HepG2 (cell line): ENCODE data around the gene MEAF6. TPM values are rescaled to one million over a fixed set of nuclear protein-coding genes. Genes with fewer than 3 reads are reported as not detected.

Source experiments
- ATAD3A ChIP-seq: sonication (generic); formaldehyde crosslinking; IDR thresholded peaks from 2 replicates; pipeline ENCODE4 v1.4.0; 2020; ENCODE audit warnings: missing genetic modification reagents
- ATF7-NPFF ChIP-seq: sonication (generic); formaldehyde crosslinking; IDR thresholded peaks from 2 replicates; pipeline ENCODE4 v1.8.1; 2023; ENCODE audit warnings: mild to moderate bottlenecking, low read depth, missing genetic modification reagents, moderate library complexity
- CENPX ChIP-seq: sonication (generic); formaldehyde crosslinking; IDR thresholded peaks from 2 replicates; pipeline ENCODE4 v1.9.0; 2021; ENCODE audit warnings: mild to moderate bottlenecking, missing genetic modification reagents, moderate library complexity
- HOXA3 ChIP-seq: sonication (generic); formaldehyde crosslinking; IDR thresholded peaks from 2 replicates; pipeline ENCODE4 v1.5.0; 2020; ENCODE audit warnings: missing genetic modification reagents
- IKZF1 ChIP-seq: fragments of 450-650 bp; IDR thresholded peaks from 2 replicates; pipeline ENCODE4 v1.7.1; 2016
- ISX ChIP-seq: sonication (generic); formaldehyde crosslinking; conservative IDR thresholded peaks from 2 replicates; pipeline ENCODE4 v1.5.0; 2020; ENCODE audit warnings: missing genetic modification reagents
- KLF13 ChIP-seq: sonication (generic); formaldehyde crosslinking; IDR thresholded peaks from 2 replicates; pipeline ENCODE4 v1.4.0; 2020; ENCODE audit warnings: mild to moderate bottlenecking, missing genetic modification reagents
- KLF15 ChIP-seq: sonication (generic); formaldehyde crosslinking; IDR thresholded peaks from 2 replicates; pipeline ENCODE4 v1.8.1; 2023; ENCODE audit warnings: borderline replicate concordance, mild to moderate bottlenecking, inconsistent platforms, missing genetic modification reagents, mixed read lengths
- SMARCE1 ChIP-seq: fragments of 450-650 bp; IDR thresholded peaks from 2 replicates; pipeline ENCODE4 v1.6.1; 2017; ENCODE audit warnings: borderline replicate concordance
- TCF12 ChIP-seq, 2 experiments: fragments of 450-650 bp in 1 of 2; sonication (generic) in 1 of 2; formaldehyde crosslinking in 1 of 2; IDR thresholded peaks; 2 replicates each; pipeline versions ENCODE4 v1.6.1 to v1.8.0; 2017 to 2022; ENCODE audit warnings: antibody characterized with exemption in 1 of 2, mild to moderate bottlenecking in 1 of 2, missing genetic modification reagents in 1 of 2, moderate library complexity in 1 of 2
- ZMYM4 ChIP-seq: sonication (generic); formaldehyde crosslinking; IDR thresholded peaks from 2 replicates; pipeline ENCODE4 v1.8.1; 2023; ENCODE audit warnings: mild to moderate bottlenecking, missing genetic modification reagents
- ZNF235 ChIP-seq: sonication (generic); formaldehyde crosslinking; IDR thresholded peaks from 2 replicates; pipeline ENCODE4 v1.8.1; 2023; ENCODE audit warnings: mild to moderate bottlenecking, missing genetic modification reagents, borderline replicate concordance
- ZNF292 ChIP-seq: sonication (generic); formaldehyde crosslinking; IDR thresholded peaks from 2 replicates; pipeline ENCODE4 v1.8.1; 2022; ENCODE audit warnings: mild to moderate bottlenecking, low read depth, missing genetic modification reagents, borderline replicate concordance
- ZNF616 ChIP-seq: sonication (generic); formaldehyde crosslinking; IDR thresholded peaks from 2 replicates; pipeline ENCODE4 v1.5.0; 2020; ENCODE audit warnings: low read depth, mild to moderate bottlenecking, missing genetic modification reagents
- polyA plus RNA-seq, 8 experiments: library from polyadenylated mRNA; depleted of rRNA in 3 of 8; stranded (reverse) in 7 of 8; unstranded in 1 of 8; fragments of >200 nt; fragmentation: Illumina TruSeq in 4 of 8; extraction: Trizol in 4 of 8; gene quantifications; 2 replicates each; pipeline versions ENCODE4 v1.2.1 to v1.2.3, GENCODE V29; 2011 to 2016; ENCODE audit warnings: low read depth in 4 of 8, missing spikeins in 1 of 8, mixed read lengths in 1 of 8; ENCODE audit not compliant: insufficient read depth in 1 of 8
- total RNA-seq, 5 experiments: library from RNA; depleted of rRNA; stranded (reverse); fragments of >200 nt; fragmentation: Illumina TruSeq; extraction: Trizol; gene quantifications; 2 replicates each; pipeline ENCODE4 v1.2.3, GENCODE V29; 2016; ENCODE audit warnings: low read depth in 1 of 5
- TF ChIP-seq, protein P1 (sequence below): sonication (generic); formaldehyde crosslinking; conservative IDR thresholded peaks from 2 replicates; pipeline ENCODE4 v1.8.1; 2023; ENCODE audit warnings: missing genetic modification reagents
- TF ChIP-seq, protein P2 (sequence below): sonication (generic); formaldehyde crosslinking; IDR thresholded peaks from 2 replicates; pipeline ENCODE4 v1.9.0; 2021; ENCODE audit warnings: missing genetic modification reagents, mild to moderate bottlenecking, borderline replicate concordance
- TF ChIP-seq, protein P3 (sequence below): sonication (generic); formaldehyde crosslinking; conservative IDR thresholded peaks from 2 replicates; pipeline ENCODE4 v1.8.0; 2022; ENCODE audit warnings: mild to moderate bottlenecking, moderate library complexity, missing genetic modification reagents
- TF ChIP-seq, protein P4 (sequence below): sonication (generic); formaldehyde crosslinking; IDR thresholded peaks from 2 replicates; pipeline ENCODE4 v1.4.0; 2020; ENCODE audit warnings: missing genetic modification reagents
- TF ChIP-seq, protein P5 (sequence below): sonication (generic); formaldehyde crosslinking; IDR thresholded peaks from 2 replicates; pipeline ENCODE4 v1.5.1; 2020; ENCODE audit warnings: missing genetic modification reagents, mild to moderate bottlenecking, borderline replicate concordance

The MEAF6 gene
- total and polyA plus RNA-seq, 2 of the 13 experiments (the other 11 are each of a cell fraction or from before 2014, with no cell fraction given) = 29.5 to 45.6 TPM

DNA sequence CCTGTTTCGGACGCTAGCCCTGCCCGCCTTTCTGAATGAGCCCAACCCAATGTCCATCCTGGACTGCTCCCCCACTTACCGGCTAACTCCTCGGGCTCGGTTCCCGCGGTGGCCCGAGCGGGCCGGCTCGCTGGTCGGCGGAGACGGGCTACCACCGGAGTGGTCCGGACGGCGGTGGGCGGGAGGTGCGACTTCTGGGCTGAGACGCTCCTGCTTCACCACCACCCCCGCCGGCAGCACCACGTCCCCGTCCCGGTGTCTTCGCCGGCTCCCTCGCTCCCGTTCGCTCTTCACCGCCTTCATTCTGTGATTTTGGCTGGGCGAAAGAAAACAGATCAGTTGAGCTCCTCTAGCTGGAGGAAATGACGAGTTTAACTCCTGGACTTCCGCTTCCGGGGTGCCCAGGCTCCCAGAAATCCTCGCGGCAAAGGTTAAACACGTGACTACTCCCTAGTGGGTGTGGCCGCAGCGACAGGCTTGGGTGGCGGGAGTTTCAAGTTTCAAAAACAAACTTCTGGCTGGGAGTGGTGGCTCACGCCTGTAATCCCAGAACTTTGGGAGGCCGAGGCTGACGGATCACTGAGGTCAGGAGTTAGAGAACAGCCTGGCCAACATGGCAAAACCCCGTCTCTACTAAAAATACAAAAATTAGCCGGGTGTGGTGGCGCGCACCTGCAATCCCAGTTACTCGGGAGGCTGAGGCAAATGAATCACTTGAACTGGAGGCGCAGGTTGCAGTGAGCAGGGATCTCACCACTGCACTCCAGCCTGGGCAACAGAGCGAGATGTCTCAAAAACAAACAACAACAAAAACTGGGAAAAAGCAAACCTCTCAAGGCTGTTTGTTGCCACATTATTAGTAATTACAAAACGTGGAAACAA lies 39.6 kb upstream of the MEAF6 start, which contains the start of gene SNIP1 (continued):
- TF ChIP-seq, protein P1, sequence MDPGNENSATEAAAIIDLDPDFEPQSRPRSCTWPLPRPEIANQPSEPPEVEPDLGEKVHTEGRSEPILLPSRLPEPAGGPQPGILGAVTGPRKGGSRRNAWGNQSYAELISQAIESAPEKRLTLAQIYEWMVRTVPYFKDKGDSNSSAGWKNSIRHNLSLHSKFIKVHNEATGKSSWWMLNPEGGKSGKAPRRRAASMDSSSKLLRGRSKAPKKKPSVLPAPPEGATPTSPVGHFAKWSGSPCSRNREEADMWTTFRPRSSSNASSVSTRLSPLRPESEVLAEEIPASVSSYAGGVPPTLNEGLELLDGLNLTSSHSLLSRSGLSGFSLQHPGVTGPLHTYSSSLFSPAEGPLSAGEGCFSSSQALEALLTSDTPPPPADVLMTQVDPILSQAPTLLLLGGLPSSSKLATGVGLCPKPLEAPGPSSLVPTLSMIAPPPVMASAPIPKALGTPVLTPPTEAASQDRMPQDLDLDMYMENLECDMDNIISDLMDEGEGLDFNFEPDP (CRISPR knock-in tag) = no peak
- no peak for TF ChIP-seq KLF13 (CRISPR knock-in tag)
- TF ChIP-seq, protein P2, sequence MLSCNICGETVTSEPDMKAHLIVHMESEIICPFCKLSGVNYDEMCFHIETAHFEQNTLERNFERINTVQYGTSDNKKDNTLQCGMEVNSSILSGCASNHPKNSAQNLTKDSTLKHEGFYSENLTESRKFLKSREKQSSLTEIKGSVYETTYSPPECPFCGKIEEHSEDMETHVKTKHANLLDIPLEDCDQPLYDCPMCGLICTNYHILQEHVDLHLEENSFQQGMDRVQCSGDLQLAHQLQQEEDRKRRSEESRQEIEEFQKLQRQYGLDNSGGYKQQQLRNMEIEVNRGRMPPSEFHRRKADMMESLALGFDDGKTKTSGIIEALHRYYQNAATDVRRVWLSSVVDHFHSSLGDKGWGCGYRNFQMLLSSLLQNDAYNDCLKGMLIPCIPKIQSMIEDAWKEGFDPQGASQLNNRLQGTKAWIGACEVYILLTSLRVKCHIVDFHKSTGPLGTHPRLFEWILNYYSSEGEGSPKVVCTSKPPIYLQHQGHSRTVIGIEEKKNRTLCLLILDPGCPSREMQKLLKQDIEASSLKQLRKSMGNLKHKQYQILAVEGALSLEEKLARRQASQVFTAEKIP (CRISPR knock-in tag) = no peak
- TF ChIP-seq IKZF1 = no peak
- TF ChIP-seq, protein P3, sequence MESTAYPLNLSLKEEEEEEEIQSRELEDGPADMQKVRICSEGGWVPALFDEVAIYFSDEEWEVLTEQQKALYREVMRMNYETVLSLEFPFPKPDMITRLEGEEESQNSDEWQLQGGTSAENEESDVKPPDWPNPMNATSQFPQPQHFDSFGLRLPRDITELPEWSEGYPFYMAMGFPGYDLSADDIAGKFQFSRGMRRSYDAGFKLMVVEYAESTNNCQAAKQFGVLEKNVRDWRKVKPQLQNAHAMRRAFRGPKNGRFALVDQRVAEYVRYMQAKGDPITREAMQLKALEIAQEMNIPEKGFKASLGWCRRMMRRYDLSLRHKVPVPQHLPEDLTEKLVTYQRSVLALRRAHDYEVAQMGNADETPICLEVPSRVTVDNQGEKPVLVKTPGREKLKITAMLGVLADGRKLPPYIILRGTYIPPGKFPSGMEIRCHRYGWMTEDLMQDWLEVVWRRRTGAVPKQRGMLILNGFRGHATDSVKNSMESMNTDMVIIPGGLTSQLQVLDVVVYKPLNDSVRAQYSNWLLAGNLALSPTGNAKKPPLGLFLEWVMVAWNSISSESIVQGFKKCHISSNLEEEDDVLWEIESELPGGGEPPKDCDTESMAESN (CRISPR knock-in tag) = peak; percentile 77; the same call in 1 of the 2 replicates
- peak; percentile 81 for TF ChIP-seq HOXA3 (CRISPR knock-in tag)
- TF ChIP-seq ATAD3A (CRISPR knock-in tag) = no peak
- TF ChIP-seq KLF15 (CRISPR knock-in tag) = no peak; the same call in 1 of the 2 replicates
- no peak for TF ChIP-seq ZNF292 (CRISPR knock-in tag)
- TF ChIP-seq ISX (CRISPR knock-in tag) = no peak
- TF ChIP-seq TCF12 (IDR thresholded peaks at IDR 0.05) = no peak
- TF ChIP-seq TCF12 (CRISPR knock-in tag; IDR thresholded peaks at IDR 0.05) = no peak
- TF ChIP-seq, protein P4, sequence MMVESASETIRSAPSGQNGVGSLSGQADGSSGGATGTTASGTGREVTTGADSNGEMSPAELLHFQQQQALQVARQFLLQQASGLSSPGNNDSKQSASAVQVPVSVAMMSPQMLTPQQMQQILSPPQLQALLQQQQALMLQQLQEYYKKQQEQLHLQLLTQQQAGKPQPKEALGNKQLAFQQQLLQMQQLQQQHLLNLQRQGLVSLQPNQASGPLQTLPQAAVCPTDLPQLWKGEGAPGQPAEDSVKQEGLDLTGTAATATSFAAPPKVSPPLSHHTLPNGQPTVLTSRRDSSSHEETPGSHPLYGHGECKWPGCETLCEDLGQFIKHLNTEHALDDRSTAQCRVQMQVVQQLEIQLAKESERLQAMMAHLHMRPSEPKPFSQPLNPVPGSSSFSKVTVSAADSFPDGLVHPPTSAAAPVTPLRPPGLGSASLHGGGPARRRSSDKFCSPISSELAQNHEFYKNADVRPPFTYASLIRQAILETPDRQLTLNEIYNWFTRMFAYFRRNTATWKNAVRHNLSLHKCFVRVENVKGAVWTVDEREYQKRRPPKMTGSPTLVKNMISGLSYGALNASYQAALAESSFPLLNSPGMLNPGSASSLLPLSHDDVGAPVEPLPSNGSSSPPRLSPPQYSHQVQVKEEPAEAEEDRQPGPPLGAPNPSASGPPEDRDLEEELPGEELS = peak; percentile 26
- TF ChIP-seq, protein P5, sequence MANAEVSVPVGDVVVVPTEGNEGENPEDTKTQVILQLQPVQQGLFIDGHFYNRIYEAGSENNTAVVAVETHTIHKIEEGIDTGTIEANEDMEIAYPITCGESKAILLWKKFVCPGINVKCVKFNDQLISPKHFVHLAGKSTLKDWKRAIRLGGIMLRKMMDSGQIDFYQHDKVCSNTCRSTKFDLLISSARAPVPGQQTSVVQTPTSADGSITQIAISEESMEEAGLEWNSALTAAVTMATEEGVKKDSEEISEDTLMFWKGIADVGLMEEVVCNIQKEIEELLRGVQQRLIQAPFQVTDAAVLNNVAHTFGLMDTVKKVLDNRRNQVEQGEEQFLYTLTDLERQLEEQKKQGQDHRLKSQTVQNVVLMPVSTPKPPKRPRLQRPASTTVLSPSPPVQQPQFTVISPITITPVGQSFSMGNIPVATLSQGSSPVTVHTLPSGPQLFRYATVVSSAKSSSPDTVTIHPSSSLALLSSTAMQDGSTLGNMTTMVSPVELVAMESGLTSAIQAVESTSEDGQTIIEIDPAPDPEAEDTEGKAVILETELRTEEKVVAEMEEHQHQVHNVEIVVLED = peak; percentile 71; the same call in 1 of the 2 replicates
- TF ChIP-seq ATF7-NPFF = 0 out of 2 replicates have a peak, but pooled peaks have one; percentile 49
- no peak for TF ChIP-seq ZNF616
- TF ChIP-seq SMARCE1 = no peak
- 0 out of 2 replicates have a peak, but pooled peaks have one; percentile 63 for TF ChIP-seq ZNF235 (CRISPR knock-in tag)
- TF ChIP-seq ZMYM4 (CRISPR knock-in tag) = peak; percentile 83
- TF ChIP-seq CENPX (CRISPR knock-in tag) = no peak
